ENCODE measurements around the gene PKN1. TPM values are rescaled to one million over a fixed set of nuclear protein-coding genes. Genes with fewer than 3 reads are reported as not detected.
A peak's percentile ranks its signal among the peaks of the same experiment; 100 is the strongest.

Gene PKN1
- total RNA-seq, 1 experiment from 2014 or later = 257 TPM

GRCh38 chr19:14416817-14417231 is 16.3 kb upstream of the PKN1 start:
- H2AFZ ChIP-seq = no peak overlapping the region
- H3K4me3 ChIP-seq = peak overlapping the region; percentile 68; the same call in 1 of the 2 replicates
- H4K20me1 ChIP-seq (ENCODE audit: insufficient read depth) = peaks cover 68% of the 10 kb centered on the region
- DNase-seq = no peak
- H3K36me3 ChIP-seq (ENCODE audit: low read depth) = peaks cover 23% of the 10 kb centered on the region
- no TSS peak for BruUV-seq (replicated peaks)
- ChIA-PET CTCF (interaction anchor here (0.6 kb wide), 1 partner anchor 192 kb away, joined by 3 read pairs; no protein-coding TSS in a partner anchor), POLR2A (ENCODE audit: unreplicated experiment) (no interaction called here)
- intact Hi-C loops (cut with micrococcal nuclease; ENCODE audit: unreplicated experiment) = no loop called here
- 0 out of 2 replicates have a peak, but pooled peaks cover 5% of the 10 kb centered on the region for H3K9me2 ChIP-seq (ENCODE audit: insufficient read depth)
- H3K9me3 ChIP-seq (ENCODE audit: insufficient read depth, low read depth) = no peaks in the 10 kb centered on the region
- no peaks in the 10 kb centered on the region for H3K27me3 ChIP-seq (ENCODE audit: insufficient read depth, low read depth)
- TF ChIP-seq CTCF (conservative IDR thresholded peaks at IDR 0.05) (no peak), EZH2 (IDR thresholded peaks at IDR 0.05; ENCODE audit: low read depth) (no peak)
- H3K27ac ChIP-seq = no peak overlapping the region
- peaks cover 26% of the 10 kb centered on the region; the same call in 1 of the 2 replicates for H3F3A ChIP-seq (ENCODE audit: insufficient read depth, low read depth)
- peak overlapping the region; percentile 92 for H3K4me2 ChIP-seq
- H3K79me2 ChIP-seq (ENCODE audit: low read depth) = peaks cover 71% of the 10 kb centered on the region
- peaks cover 23% of the 10 kb centered on the region for H3K4me1 ChIP-seq (replicated peaks; ENCODE audit: insufficient read depth)

- TF ChIP-seq EZH2 (IDR thresholded peaks at IDR 0.05; ENCODE audit: low read depth) = no peak
- TF ChIP-seq CTCF (conservative IDR thresholded peaks at IDR 0.05) = no peak
- intact Hi-C loops (cut with micrococcal nuclease; ENCODE audit: unreplicated experiment) = loop anchor here (1.0 to 2.0 kb wide), 2 partner anchors 17 to 338 kb away; no protein-coding TSS in a partner anchor
- H4K20me1 ChIP-seq (ENCODE audit: insufficient read depth) = peaks cover 49% of the 10 kb centered on the region
- CTCF ChIA-PET = interaction anchor here (0.6 kb wide), 1 partner anchor 75 kb away, joined by 7 read pairs; no protein-coding TSS in a partner anchor
- POLR2A ChIA-PET (ENCODE audit: unreplicated experiment) = no interaction called here
- H3K9me3 ChIP-seq (ENCODE audit: insufficient read depth, low read depth) = no peaks in the 10 kb centered on the region
- H3K9me2 ChIP-seq (ENCODE audit: insufficient read depth) = 0 out of 2 replicates have a peak, but pooled peaks cover 5% of the 10 kb centered on the region
- H3F3A ChIP-seq (ENCODE audit: insufficient read depth, low read depth) = peaks cover 13% of the 10 kb centered on the region; the same call in 1 of the 2 replicates
- peak overlapping the region; percentile 67; the same call in 1 of the 2 replicates for H2AFZ ChIP-seq
- no TSS peak for BruUV-seq (replicated peaks)
- peaks cover 51% of the 10 kb centered on the region for H3K79me2 ChIP-seq (ENCODE audit: low read depth)
- H3K27me3 ChIP-seq (ENCODE audit: insufficient read depth, low read depth) = no peaks in the 10 kb centered on the region
- peaks cover 23% of the 10 kb centered on the region for H3K4me1 ChIP-seq (replicated peaks; ENCODE audit: insufficient read depth)
- H3K4me2 ChIP-seq = peak overlapping the region; percentile 92
- H3K27ac ChIP-seq = peak overlapping the region; percentile 69
- peak overlapping the region; percentile 68 for H3K4me3 ChIP-seq
- DNase-seq = no peak
- peaks cover 11% of the 10 kb centered on the region for H3K36me3 ChIP-seq (ENCODE audit: low read depth)
Measured at GRCh38 chr19:14418856-14419105, 14.3 kb upstream of the PKN1 start.

GRCh38 chr19:14419106-14419813 is 13.8 kb upstream of the PKN1 start, which contains the start of gene DDX39A:
TSS of gene DDX39A (minus strand) at chr19:14419341. CDS start at chr19:14413220, 6,121 bp downstream.
- Histone ChIP-seq H3K4me1 (replicated peaks; ENCODE audit: insufficient read depth) (peaks cover 23% of the 10 kb centered on the region), H3K9me3 (ENCODE audit: insufficient read depth, low read depth) (no peaks in the 10 kb centered on the region), H4K20me1 (ENCODE audit: insufficient read depth) (peaks cover 45% of the 10 kb centered on the region), H3F3A (ENCODE audit: insufficient read depth, low read depth) (peaks cover 13% of the 10 kb centered on the region; the same call in 1 of the 2 replicates), H3K9me2 (ENCODE audit: insufficient read depth) (0 out of 2 replicates have a peak, but pooled peaks cover 5% of the 10 kb centered on the region), H3K4me2 (peak within 1 kb of the TSS; percentile 92), H3K27ac (peak within 1 kb of the TSS; percentile 69), H2AFZ (peak within 1 kb of the TSS; percentile 94), H3K79me2 (ENCODE audit: low read depth) (peaks cover 46% of the 10 kb centered on the region), H3K27me3 (ENCODE audit: insufficient read depth, low read depth) (no peaks in the 10 kb centered on the region), H3K4me3 (peak within 1 kb of the TSS; percentile 68), H3K36me3 (ENCODE audit: low read depth) (peaks cover 11% of the 10 kb centered on the region)
- BruUV-seq (replicated peaks) = no TSS peak
- ChIA-PET CTCF (interaction anchor here (0.6 to 1.0 kb wide), 2 partner anchors 37 to 74 kb away, joined by 3 to 7 read pairs; no protein-coding TSS in a partner anchor), POLR2A (ENCODE audit: unreplicated experiment) (interaction anchor here (0.6 kb wide), 1 partner anchor 283 kb away, joined by 4 read pairs; the partner anchor contains the start of gene ASF1B)
- TF ChIP-seq EZH2 (IDR thresholded peaks at IDR 0.05; ENCODE audit: low read depth) = no peak
- TF ChIP-seq CTCF (conservative IDR thresholded peaks at IDR 0.05) = no peak
- intact Hi-C loops (cut with micrococcal nuclease; ENCODE audit: unreplicated experiment) = loop anchor here (1.0 to 2.0 kb wide), 2 partner anchors 16 to 338 kb away; no protein-coding TSS in a partner anchor
- DNase-seq = peak; percentile 96 to 99

Measured in PC-9 (cell line).